ENCODE results near the gene MYL12A. TPM values are rescaled to one million over a fixed set of nuclear protein-coding genes. Genes with fewer than 3 reads are reported as not detected.

Gene MYL12A
- total and polyA plus RNA-seq, 2 donors: 305 to 360 TPM

GRCh38 chr18:3252843-3253242, 5.2 kb downstream of the MYL12A start:
- no peak overlapping the region for H3K4me3 ChIP-seq (ENCODE audit: low read depth, low read length)
- H3K36me3 ChIP-seq (ENCODE audit: insufficient read depth): no peaks in the 10 kb centered on the region
- DNase-seq (ENCODE audit: extremely low spot score): no peak
- 91% methylated on average over 1 of the region's 1 CpG for WGBS
- H3K27ac ChIP-seq (ENCODE audit: low read depth): no peak overlapping the region
- H3K4me1 ChIP-seq (ENCODE audit: insufficient read depth): peaks cover 2% of the 10 kb centered on the region

GRCh38 chr18:3254725-3255124, 7.1 kb downstream of the MYL12A start:
- no peak for DNase-seq (ENCODE audit: extremely low spot score)
- Histone ChIP-seq H3K36me3 (ENCODE audit: insufficient read depth) (peaks cover 8% of the 10 kb centered on the region), H3K4me1 (ENCODE audit: insufficient read depth) (no peaks in the 10 kb centered on the region), H3K4me3 (ENCODE audit: low read depth, low read length) (no peak overlapping the region), H3K27ac (ENCODE audit: low read depth) (no peak overlapping the region)
- WGBS: 83% methylated on average over 4 of the region's 4 CpGs

- Histone ChIP-seq H3K4me1 (ENCODE audit: insufficient read depth) (no peaks in the 10 kb centered on the region), H3K4me3 (ENCODE audit: low read depth, low read length) (no peak overlapping the region), H3K36me3 (ENCODE audit: insufficient read depth) (peaks cover 8% of the 10 kb centered on the region), H3K27ac (ENCODE audit: low read depth) (peak overlapping the region; percentile 45)
- no peak for DNase-seq (ENCODE audit: extremely low spot score)
- 75% methylated on average over 5 of the region's 5 CpGs for WGBS
Measured at GRCh38 chr18:3255611-3256165, 8.1 kb downstream of the MYL12A start.

GRCh38 chr18:3256693-3257626, 9.4 kb downstream of the MYL12A start:
- WGBS: 40% methylated on average over 5 of the region's 5 CpGs
- no peak for DNase-seq (ENCODE audit: extremely low spot score)
- Histone ChIP-seq H3K4me3 (ENCODE audit: low read depth, low read length) (no peak overlapping the region), H3K36me3 (ENCODE audit: insufficient read depth) (peaks cover 8% of the 10 kb centered on the region), H3K27ac (ENCODE audit: low read depth) (peak overlapping the region; percentile 66), H3K4me1 (ENCODE audit: insufficient read depth) (no peaks in the 10 kb centered on the region)

GRCh38 chr18:3257627-3258120, 10.1 kb downstream of the MYL12A start:
- H3K36me3 ChIP-seq (ENCODE audit: insufficient read depth): peaks cover 8% of the 10 kb centered on the region
- WGBS: 91% methylated on average over 2 of the region's 2 CpGs
- H3K4me1 ChIP-seq (ENCODE audit: insufficient read depth): no peaks in the 10 kb centered on the region
- no peak overlapping the region for H3K27ac ChIP-seq (ENCODE audit: low read depth)
- H3K4me3 ChIP-seq (ENCODE audit: low read depth, low read length): no peak overlapping the region
- no peak for DNase-seq (ENCODE audit: extremely low spot score)

GRCh38 chr18:3260995-3261372, 13.4 kb downstream of the MYL12A start:
- WGBS: 20% methylated on average over 5 of the region's 5 CpGs
- no peak for DNase-seq (ENCODE audit: extremely low spot score)
- Histone ChIP-seq H3K36me3 (ENCODE audit: insufficient read depth) (peaks cover 8% of the 10 kb centered on the region), H3K27ac (ENCODE audit: low read depth) (peak overlapping the region; percentile 97), H3K4me3 (ENCODE audit: low read depth, low read length) (peak overlapping the region; percentile 99), H3K4me1 (ENCODE audit: insufficient read depth) (peaks cover 4% of the 10 kb centered on the region)

- peak within 1 kb of the TSS; percentile 99 for H3K4me3 ChIP-seq (ENCODE audit: low read depth, low read length)
- WGBS: under 1% methylated on average over 83 of the region's 84 CpGs
- H3K36me3 ChIP-seq (ENCODE audit: insufficient read depth): peaks cover 8% of the 10 kb centered on the region
- H3K27ac ChIP-seq (ENCODE audit: low read depth): peak within 1 kb of the TSS; percentile 97
- peak; percentile 60 for DNase-seq (ENCODE audit: extremely low spot score)
- peaks cover 4% of the 10 kb centered on the region for H3K4me1 ChIP-seq (ENCODE audit: insufficient read depth)
Measured at GRCh38 chr18:3261373-3262233, 14.0 kb downstream of the MYL12A start, which contains the start of gene MYL12B. Gene MYL12B, plus strand, starts transcription at chr18:3262133. Its CDS starts 10,766 bp downstream, at chr18:3272899.

GRCh38 chr18:3262234-3263131, 14.9 kb downstream of the MYL12A start:
- under 1% methylated on average over 69 of the region's 69 CpGs for WGBS
- Histone ChIP-seq H3K36me3 (ENCODE audit: insufficient read depth) (peaks cover 8% of the 10 kb centered on the region), H3K4me1 (ENCODE audit: insufficient read depth) (peaks cover 4% of the 10 kb centered on the region), H3K4me3 (ENCODE audit: low read depth, low read length) (peak overlapping the region; percentile 99), H3K27ac (ENCODE audit: low read depth) (peak overlapping the region; percentile 97)
- DNase-seq (ENCODE audit: extremely low spot score): no peak

GRCh38 chr18:3263132-3263700, 15.6 kb downstream of the MYL12A start:
- no peak for DNase-seq (ENCODE audit: extremely low spot score)
- Histone ChIP-seq H3K36me3 (ENCODE audit: insufficient read depth) (peaks cover 4% of the 10 kb centered on the region), H3K4me3 (ENCODE audit: low read depth, low read length) (peak overlapping the region; percentile 99), H3K27ac (ENCODE audit: low read depth) (no peak overlapping the region), H3K4me1 (ENCODE audit: insufficient read depth) (peaks cover 4% of the 10 kb centered on the region)
- WGBS: 31% methylated on average over 8 of the region's 8 CpGs

GRCh38 chr18:3264362-3264761, 16.8 kb downstream of the MYL12A start:
- WGBS: 70% methylated on average over 2 of the region's 2 CpGs
- no peak for DNase-seq (ENCODE audit: extremely low spot score)

GRCh38 chr18:3265564-3266033, 18.0 kb downstream of the MYL12A start:
- no peak for DNase-seq (ENCODE audit: extremely low spot score)
- H3K4me3 ChIP-seq (ENCODE audit: low read depth, low read length): no peak overlapping the region
- peaks cover 4% of the 10 kb centered on the region for H3K4me1 ChIP-seq (ENCODE audit: insufficient read depth)
- WGBS: 70% methylated on average over 3 of the region's 3 CpGs
- H3K36me3 ChIP-seq (ENCODE audit: insufficient read depth): no peaks in the 10 kb centered on the region
- no peak overlapping the region for H3K27ac ChIP-seq (ENCODE audit: low read depth)

More at GRCh38 chr18:3264362-3264761, 16.8 kb downstream of the MYL12A start:
- H3K27ac ChIP-seq (ENCODE audit: low read depth): no peak overlapping the region
- H3K4me1 ChIP-seq (ENCODE audit: insufficient read depth): peaks cover 4% of the 10 kb centered on the region
- no peaks in the 10 kb centered on the region for H3K36me3 ChIP-seq (ENCODE audit: insufficient read depth)
- no peak overlapping the region for H3K4me3 ChIP-seq (ENCODE audit: low read depth, low read length)

GRCh38 chr18:3266062-3266608, 18.5 kb downstream of the MYL12A start:
- no peaks in the 10 kb centered on the region for H3K36me3 ChIP-seq (ENCODE audit: insufficient read depth)
- no peak overlapping the region for H3K4me3 ChIP-seq (ENCODE audit: low read depth, low read length)
- H3K4me1 ChIP-seq (ENCODE audit: insufficient read depth): peaks cover 4% of the 10 kb centered on the region
- no peak overlapping the region for H3K27ac ChIP-seq (ENCODE audit: low read depth)
- no peak for DNase-seq (ENCODE audit: extremely low spot score)
- WGBS: 62% methylated on average over 7 of the region's 7 CpGs

Data from urinary bladder (tissue), 4 donors.